Activated naive CD4-positive, alpha-beta T cell (primary cell): ENCODE measurements around the gene FPR1.
A peak's percentile ranks its signal among the peaks of the same experiment; 100 is the strongest.

Experiments
- DNase-seq, 4 experiments: peaks; one replicate each; lab custom pipeline; 2025; lab: John Stamatoyannopoulos, UW

The FPR1 gene

DNA sequence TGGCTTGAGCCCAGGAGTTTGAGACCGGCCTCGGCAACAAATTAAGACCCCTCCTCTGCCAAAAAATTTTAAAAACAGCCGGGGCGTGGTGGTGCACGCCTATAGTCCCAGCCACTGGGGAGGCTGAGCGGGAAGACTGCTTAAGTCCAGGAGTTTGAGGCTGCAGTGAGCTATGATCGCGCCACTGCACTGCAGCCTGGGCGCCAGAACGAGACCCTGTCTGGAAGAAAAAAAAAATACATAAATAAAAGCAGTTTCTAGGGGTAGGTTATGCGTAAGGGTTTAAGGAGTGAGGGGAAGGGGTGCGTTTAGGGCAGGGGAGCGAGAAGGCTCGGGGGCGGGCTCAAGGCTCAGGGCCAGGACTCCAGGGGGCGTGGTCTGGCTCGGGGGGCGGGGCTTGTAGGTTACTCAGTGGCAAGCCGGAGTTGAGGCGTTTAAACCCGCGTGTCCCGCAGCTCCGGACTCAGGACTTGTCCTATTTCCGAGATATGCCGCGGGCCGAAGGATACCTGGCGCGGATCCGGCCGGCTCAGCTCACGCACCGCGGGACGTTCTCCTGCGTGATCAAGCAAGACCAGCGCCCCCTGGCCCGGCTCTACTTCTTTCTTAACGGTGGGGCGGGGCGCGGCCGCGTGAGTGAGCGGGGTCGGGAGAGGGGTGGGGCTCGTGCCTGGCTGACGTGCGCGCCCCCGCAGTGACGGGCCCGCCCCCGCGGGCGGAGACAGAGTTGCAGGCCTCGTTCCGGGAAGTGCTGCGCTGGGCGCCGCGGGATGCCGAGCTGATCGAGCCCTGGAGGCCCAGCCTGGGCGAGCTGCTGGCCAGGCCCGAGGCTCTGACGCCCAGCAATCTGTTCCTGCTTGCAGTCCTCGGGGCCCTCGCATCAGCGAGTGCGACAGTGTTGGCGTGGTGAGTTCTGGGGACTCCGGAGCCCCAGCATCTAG, 47.8 kb downstream of the FPR1 start:
- DNase-seq: peak; percentile 97 to 98 (median 97)

- DNase-seq: no peak
Observed at GRCh38 chr19:51702825-51703574, 48.7 kb downstream of the FPR1 start.

DNA sequence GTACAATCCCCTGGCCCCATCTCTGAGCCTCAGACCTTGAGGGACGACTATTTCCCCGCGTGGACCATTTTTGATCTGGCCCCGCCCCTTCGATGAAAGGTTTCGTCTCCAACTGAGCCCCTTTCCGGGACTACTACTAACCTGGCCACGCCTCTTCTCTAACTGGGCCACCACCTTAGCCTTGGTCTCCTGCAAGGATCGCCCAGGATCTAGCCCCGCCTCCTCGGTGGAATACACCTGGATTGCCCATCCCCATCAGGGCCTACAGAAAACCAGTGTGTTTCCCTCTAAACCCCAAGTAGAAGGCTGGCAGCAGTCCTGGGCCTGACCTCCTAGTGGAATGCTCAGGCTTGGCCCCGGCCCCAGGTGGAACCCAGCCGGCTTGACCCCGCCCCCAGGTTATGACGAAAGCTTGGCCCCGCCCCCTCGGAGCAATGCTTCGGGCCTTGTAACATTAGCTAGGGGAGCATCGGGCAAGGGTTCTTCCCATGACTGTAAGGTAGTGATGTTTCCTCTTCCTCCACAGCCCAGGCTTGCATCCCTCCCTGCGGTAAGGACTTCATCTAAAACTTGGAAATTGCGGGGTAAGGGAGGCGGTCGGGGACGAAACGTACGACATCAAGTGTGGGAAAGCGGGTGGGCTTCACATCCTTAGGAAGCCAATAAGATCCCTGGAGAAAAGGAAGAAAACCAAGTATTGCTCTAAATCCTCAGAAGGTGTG, 49.4 kb downstream of the FPR1 start:
- peak in 2 of 4 experiments; percentile 12 to 40 for DNase-seq

GRCh38 chr19:51701468-51702100, 50.1 kb downstream of the FPR1 start:
- DNase-seq: no peak

- no peak for DNase-seq
Observed at GRCh38 chr19:51699170-51699569, 52.5 kb downstream of the FPR1 start.

DNA sequence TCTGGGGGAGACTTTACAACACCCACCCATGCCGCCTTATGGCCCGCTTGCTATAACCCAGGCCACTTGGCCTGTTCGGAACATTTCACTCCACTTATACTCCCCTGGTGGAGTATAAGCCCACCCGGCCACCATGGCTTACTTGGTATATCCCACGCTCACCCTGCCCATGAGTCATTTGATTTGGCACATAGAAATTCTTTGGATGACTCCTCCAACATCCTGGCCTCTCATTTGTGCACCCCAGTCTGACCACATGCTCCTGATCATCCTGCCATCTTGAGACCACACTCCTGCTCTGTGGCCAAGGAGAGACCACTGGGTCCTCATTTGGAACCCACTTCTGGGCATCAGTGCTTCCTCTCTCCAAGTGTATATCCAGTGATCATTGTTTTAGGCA, 53.4 kb downstream of the FPR1 start:
- no peak for DNase-seq

GRCh38 chr19:51697169-51697776, 54.4 kb downstream of the FPR1 start:
- no peak for DNase-seq

GRCh38 chr19:51696606-51697005, 55.1 kb downstream of the FPR1 start:
- no peak for DNase-seq
